ENCODE measurements around the gene LCOR. TPM values are rescaled to one million over a fixed set of nuclear protein-coding genes. Genes with fewer than 3 reads are reported as not detected.

The LCOR gene
- total and polyA plus RNA-seq, 2 of the 13 experiments (the other 11 are each of a cell fraction or from before 2014, with no cell fraction given): 12.4 to 23.7 TPM

DNA sequence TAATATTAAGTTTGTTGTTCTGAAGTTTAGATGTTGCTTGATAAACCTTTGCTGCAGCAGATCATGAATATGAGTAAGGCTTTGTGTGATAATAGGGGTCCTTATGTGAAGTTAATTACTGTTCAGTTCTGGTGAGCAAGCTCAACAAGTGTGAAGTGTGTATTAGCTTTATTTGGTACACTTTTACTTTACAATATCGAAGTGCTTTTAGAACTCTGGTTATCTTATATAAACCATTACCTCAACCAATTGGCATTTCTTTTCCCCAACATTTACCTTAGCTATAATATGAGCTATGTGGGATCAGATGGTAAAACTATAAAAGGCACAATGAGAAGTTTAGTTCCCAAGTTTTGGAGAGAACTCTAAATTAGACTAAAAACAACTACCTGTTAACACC is 127.6 kb downstream of the LCOR start:
- FAIRE-seq (no peak), ATAC-seq (no peak), DNase-seq (ENCODE audit: low spot score) (no peak)
- Histone ChIP-seq H3K36me3 (replicated peaks in 1 of 2; ENCODE audit: control insufficient read depth in 1 of 2, insufficient read depth in 2 of 2, low read length in 2 of 2) (peaks cover 11 to 21% of the 10 kb centered on the region in 2 experiments), H3K4me1 (ENCODE audit: insufficient read depth, low read length) (peaks cover 22% of the 10 kb centered on the region; the same call in 1 of the 2 replicates), H3K9ac (ENCODE audit: insufficient read depth, low read depth, low read length) (no peak overlapping the region), H3K79me2 (ENCODE audit: insufficient read depth, low read length) (no peaks in the 10 kb centered on the region), H3K9me3 (ENCODE audit: low read length) (no peaks in the 10 kb centered on the region), H4K20me1 (ENCODE audit: insufficient read depth, low read length) (no peaks in the 10 kb centered on the region; the same call in 1 of the 2 replicates), H2AFZ (ENCODE audit: low read length) (no peak overlapping the region), H3K27me3 (ENCODE audit: control insufficient read depth in 1 of 2, insufficient read depth in 2 of 2, low read length in 2 of 2) (no peaks in the 10 kb centered on the region), H3K4me2 (ENCODE audit: low read depth, low read length) (no peak overlapping the region), H3K27ac (ENCODE audit: extremely low read length, insufficient read depth, low read length) (no peak overlapping the region), H3K4me3 (replicated peaks in 1 of 3; ENCODE audit: insufficient read depth in 1 of 3, low read depth in 2 of 3, low read length in 3 of 3) (no peak overlapping the region)
- intact Hi-C loops (cut with micrococcal nuclease; ENCODE audit: unreplicated experiment) (no loop called here), in situ Hi-C loops (cut with HindIII; ENCODE audit: extremely low pct_ligation_motif_present, low pct_unique_long_range_greater_than_20kb) (no loop called here)
- ChIA-PET CTCF (ENCODE audit: low intra/inter-chr PET ratio, low total read pairs) (no interaction called here), POLR2A (no interaction called here)
- TF ChIP-seq ZNF431 (CRISPR knock-in tag; IDR thresholded peaks at IDR 0.05; ENCODE audit: borderline replicate concordance, low read depth) (no peak), NONO (IDR thresholded peaks at IDR 0.05) (no peak), NONO (CRISPR knock-in tag; conservative IDR thresholded peaks at IDR 0.05) (no peak), ZNF256 (CRISPR knock-in tag; conservative IDR thresholded peaks at IDR 0.05) (no peak), CBX5 (CRISPR knock-in tag; IDR thresholded peaks at IDR 0.05; ENCODE audit: borderline replicate concordance) (no peak), ZNF557 (CRISPR knock-in tag; IDR thresholded peaks at IDR 0.05) (no peak), ARNT (IDR thresholded peaks at IDR 0.05) (no peak), SSRP1 (CRISPR knock-in tag; IDR thresholded peaks at IDR 0.05) (no peak), HMG20B (CRISPR knock-in tag; conservative IDR thresholded peaks at IDR 0.05) (no peak), ZNF160 (CRISPR knock-in tag; IDR thresholded peaks at IDR 0.05) (no peak), NKX3-1 (CRISPR knock-in tag; IDR thresholded peaks at IDR 0.05) (no peak), DNMT1 (CRISPR knock-in tag; IDR thresholded peaks at IDR 0.05) (no peak), ZNF564 (CRISPR knock-in tag; IDR thresholded peaks at IDR 0.05) (no peak), ZBTB38 (CRISPR knock-in tag; IDR thresholded peaks at IDR 0.05) (no peak)
- TF ChIP-seq, protein P1, sequence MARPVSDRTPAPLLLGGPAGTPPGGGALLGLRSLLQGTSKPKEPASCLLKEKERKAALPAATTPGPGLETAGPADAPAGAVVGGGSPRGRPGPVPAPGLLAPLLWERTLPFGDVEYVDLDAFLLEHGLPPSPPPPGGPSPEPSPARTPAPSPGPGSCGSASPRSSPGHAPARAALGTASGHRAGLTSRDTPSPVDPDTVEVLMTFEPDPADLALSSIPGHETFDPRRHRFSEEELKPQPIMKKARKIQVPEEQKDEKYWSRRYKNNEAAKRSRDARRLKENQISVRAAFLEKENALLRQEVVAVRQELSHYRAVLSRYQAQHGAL (CRISPR knock-in tag; IDR thresholded peaks at IDR 0.05; ENCODE audit: not compliant biosample characterization): no peak
- no TSS peak for BruUV-seq (replicated peaks)
- 95% methylated on average over 1 of the region's 1 CpG for WGBS (ENCODE audit: low lambda C conversion rate)
